GM12801 (cell line): ENCODE results near the gene ARHGEF28.

ENCODE experiments used
- CTCF ChIP-seq: IDR thresholded peaks from one replicate; pipeline ENCODE4 v1.5.1; 2011; ENCODE audit warnings: control low read depth; ENCODE audit not compliant: insufficient read length; ENCODE audit errors: extremely low read depth

The ARHGEF28 gene

GRCh38 chr5:73692981-73693380 lies 67.0 kb downstream of the ARHGEF28 start:
- no peak for TF ChIP-seq CTCF

- TF ChIP-seq CTCF, result no peak
Measured at GRCh38 chr5:73693573-73694061, 67.6 kb downstream of the ARHGEF28 start.

- TF ChIP-seq CTCF, result no peak
Measured at GRCh38 chr5:73694089-73694488, 68.1 kb downstream of the ARHGEF28 start.

GRCh38 chr5:73698011-73698410 lies 72.0 kb downstream of the ARHGEF28 start:
- no peak for TF ChIP-seq CTCF

- no peak for TF ChIP-seq CTCF
Measured at GRCh38 chr5:73701566-73701965, 75.6 kb downstream of the ARHGEF28 start.

DNA sequence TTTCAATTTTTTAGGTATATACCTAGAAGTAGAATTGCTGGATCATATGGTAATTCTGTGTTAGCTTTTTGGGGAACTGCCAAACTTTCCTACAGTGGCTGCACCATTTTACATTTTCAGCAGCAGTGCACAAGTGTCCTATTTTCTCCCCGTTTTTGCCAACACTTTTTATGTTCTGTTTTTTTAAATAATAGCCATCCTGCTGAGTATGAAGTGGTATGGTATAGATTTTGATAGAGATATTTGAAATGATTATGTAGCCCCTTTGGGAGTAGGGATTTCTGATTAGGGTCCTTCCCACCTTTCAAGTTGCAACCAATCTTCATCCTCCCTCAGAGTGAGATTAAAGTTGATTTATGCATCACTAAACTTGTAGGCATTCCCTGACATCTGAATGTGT lies 76.5 kb downstream of the ARHGEF28 start:
- TF ChIP-seq CTCF, result no peak

DNA sequence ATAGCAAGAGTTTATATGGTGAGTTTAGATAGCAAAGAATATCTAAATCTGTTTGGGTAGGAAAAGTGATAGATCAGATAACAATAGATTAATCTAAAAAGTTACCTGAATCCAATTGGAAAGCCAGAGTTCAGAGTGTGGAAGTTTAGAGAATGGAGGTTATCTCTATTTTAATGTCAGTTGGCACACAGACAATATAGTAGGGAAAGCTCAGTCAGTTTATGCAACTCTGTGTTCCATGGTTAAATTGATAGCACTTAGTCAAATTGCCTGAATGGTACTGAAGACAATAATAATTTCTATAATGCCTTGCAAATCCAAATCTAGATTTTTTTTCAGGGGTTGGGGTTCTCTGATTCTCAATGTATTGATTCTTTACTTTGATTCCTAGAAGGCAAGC lies 77.0 kb downstream of the ARHGEF28 start:
- no peak for TF ChIP-seq CTCF

- no peak for TF ChIP-seq CTCF
Measured at GRCh38 chr5:73705364-73705763, 79.4 kb downstream of the ARHGEF28 start.
